ENCODE data around the gene ZBTB43. TPM values are rescaled to one million over a fixed set of nuclear protein-coding genes. Genes with fewer than 3 reads are reported as not detected.

The ZBTB43 gene
- total and polyA plus RNA-seq, 8 donors, result 13.6 to 28.3 (median 16.4) TPM

DNA sequence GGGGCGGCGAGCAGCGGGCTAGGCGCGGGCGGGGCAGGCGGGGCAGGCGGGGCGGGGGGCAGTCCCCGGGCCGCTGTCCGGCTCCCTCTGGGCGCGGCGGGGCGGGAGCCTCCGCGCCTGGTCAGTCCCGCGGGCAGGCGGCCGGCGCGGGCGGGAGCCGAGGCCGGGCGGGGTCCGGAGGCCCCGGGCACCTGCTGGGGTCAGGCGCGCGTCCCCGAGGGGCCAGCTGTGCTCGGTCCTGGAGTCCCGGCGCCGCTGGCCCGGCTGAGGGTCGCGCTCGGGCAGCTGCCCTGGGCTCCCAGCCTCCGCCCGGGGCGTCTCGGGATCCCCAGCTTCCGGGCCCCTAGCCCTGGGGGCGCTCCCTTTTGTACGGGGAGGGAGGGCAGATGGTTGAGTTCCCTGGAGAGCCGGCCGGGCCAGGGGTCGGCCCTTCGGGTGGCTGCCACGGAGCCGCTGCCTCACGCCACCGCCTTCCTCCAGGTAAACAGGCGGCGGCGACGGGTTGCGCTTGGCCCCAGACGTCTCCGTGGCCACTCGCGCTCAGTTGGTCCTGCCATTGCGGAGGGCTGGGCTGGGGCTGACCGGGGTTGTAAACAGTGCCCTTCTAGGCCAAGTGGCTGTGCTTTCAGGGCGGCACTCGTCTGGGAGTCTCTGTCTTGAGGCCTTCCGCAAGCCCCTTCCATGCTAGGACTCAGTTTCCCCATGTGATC, 56.1 kb downstream of the ZBTB43 start:
- Histone ChIP-seq H3K4me1 (peaks cover 25 to 44% of the 10 kb centered on the region in 2 donors), H3K27me3 (no peaks in the 10 kb centered on the region), H3K36me3 (peaks cover 0 to 21% of the 10 kb centered on the region in 2 donors), H3K27ac (peak overlapping the region; percentile 84 to 93), H3K9me3 (no peaks in the 10 kb centered on the region), H3K4me3 (peak overlapping the region; percentile 94)
- TF ChIP-seq, protein P1, sequence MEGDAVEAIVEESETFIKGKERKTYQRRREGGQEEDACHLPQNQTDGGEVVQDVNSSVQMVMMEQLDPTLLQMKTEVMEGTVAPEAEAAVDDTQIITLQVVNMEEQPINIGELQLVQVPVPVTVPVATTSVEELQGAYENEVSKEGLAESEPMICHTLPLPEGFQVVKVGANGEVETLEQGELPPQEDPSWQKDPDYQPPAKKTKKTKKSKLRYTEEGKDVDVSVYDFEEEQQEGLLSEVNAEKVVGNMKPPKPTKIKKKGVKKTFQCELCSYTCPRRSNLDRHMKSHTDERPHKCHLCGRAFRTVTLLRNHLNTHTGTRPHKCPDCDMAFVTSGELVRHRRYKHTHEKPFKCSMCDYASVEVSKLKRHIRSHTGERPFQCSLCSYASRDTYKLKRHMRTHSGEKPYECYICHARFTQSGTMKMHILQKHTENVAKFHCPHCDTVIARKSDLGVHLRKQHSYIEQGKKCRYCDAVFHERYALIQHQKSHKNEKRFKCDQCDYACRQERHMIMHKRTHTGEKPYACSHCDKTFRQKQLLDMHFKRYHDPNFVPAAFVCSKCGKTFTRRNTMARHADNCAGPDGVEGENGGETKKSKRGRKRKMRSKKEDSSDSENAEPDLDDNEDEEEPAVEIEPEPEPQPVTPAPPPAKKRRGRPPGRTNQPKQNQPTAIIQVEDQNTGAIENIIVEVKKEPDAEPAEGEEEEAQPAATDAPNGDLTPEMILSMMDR (IDR thresholded peaks at IDR 0.05), result no peak
- ATAC-seq (peak; percentile 58), DNase-seq (peak in 2 of 4 donors; percentile 56 to 87)
- intact Hi-C loops (cut with DNase I), result no loop called here

DNA sequence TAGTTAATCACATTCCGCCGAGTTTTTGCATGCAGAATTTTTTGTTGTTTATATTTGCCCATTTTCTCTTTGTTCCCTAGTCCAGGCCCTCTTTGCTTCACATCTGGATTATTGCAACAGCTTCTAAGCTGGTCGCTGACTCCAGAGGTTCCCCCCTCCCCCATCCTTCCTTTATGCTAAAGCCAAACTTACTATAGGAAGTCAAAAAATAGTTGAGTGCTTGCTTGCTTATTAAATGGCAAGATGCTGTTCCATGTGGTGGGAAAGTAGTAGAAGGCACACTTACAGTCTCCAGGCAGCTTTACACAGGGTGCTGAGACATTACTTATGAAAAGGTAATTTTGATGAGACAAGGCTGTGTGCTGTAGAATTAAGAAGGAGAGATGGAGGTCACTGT, 56.9 kb downstream of the ZBTB43 start:
- H3K4me1 ChIP-seq, result peaks cover 25 to 48% of the 10 kb centered on the region in 2 donors
- H3K9me3 ChIP-seq, result no peaks in the 10 kb centered on the region
- H3K4me3 ChIP-seq, result peak overlapping the region; percentile 94
- intact Hi-C loops (cut with DNase I), result no loop called here
- H3K27me3 ChIP-seq, result no peaks in the 10 kb centered on the region
- peak overlapping the region; percentile 84 to 93 for H3K27ac ChIP-seq
- peak; percentile 1 for ATAC-seq
- TF ChIP-seq, protein P1 (IDR thresholded peaks at IDR 0.05), result no peak
- H3K36me3 ChIP-seq, result peaks cover 0 to 26% of the 10 kb centered on the region in 2 donors
- DNase-seq, result peak in 2 of 4 donors; percentile 44 to 68

DNA sequence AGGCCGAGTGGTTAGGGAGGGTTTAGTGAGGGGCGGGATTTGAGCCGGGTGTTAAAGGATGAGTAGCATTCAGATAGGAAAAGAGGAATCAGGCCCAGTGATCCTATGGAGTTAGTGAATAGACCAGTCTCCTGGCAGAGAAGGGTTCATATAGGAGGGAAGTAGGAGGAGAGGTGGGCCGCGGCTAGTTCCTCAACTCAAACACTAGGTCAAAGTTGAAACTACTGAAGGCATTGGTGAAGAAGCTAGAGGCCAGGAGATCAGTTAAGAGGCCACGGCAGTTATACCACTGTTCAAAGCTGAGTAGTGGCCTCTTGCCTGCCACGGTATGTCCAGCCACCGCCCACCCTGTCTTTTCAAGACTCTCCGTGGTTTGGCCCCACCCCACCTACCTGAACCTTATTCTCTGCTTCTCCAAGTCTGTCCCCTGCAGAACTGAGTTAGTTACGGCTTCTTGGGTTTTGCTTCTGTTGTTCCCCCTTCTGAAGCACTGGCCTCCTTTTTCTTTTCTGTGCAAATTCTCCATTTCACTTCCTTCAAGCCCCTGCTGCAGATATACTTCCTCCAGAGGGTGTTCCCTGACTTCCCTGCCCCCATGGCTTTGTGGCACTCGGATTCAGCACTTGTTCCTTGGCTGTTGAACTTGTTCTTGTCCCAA, 57.4 kb downstream of the ZBTB43 start:
- Histone ChIP-seq H3K4me1 (peaks cover 25 to 48% of the 10 kb centered on the region in 2 donors), H3K4me3 (peak overlapping the region; percentile 94), H3K36me3 (peaks cover 0 to 26% of the 10 kb centered on the region in 2 donors), H3K9me3 (no peaks in the 10 kb centered on the region), H3K27me3 (no peaks in the 10 kb centered on the region), H3K27ac (peak overlapping the region; percentile 84 to 93)
- peak in 1 of 4 donors; percentile 65 for DNase-seq
- TF ChIP-seq, protein P1 (IDR thresholded peaks at IDR 0.05), result no peak
- peak; percentile 51 for ATAC-seq
- intact Hi-C loops (cut with DNase I), result no loop called here

DNA sequence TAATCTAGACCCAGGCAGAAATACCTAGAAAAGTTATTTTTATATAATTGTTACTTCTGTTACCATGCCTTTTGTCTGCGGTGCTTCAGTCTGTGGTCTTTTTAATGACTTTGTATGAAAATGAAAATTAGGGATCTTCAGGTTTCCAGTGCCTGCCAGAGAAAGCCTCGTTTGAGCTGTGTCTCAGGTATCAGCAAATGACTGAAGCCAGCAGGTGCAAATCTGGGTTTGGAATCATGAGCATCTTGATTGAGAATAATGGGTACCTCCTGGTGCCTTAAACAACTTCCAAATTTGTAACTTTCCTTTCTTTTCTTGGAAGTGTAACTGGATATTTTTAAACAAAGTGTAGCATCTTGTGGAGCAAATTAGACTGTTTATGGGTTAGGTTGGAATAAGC, 59.9 kb downstream of the ZBTB43 start:
- Histone ChIP-seq H3K4me3 (no peak overlapping the region), H3K36me3 (peaks cover 0 to 39% of the 10 kb centered on the region in 2 donors), H3K27me3 (no peaks in the 10 kb centered on the region), H3K4me1 (peaks cover 24 to 41% of the 10 kb centered on the region in 2 donors), H3K27ac (no peak overlapping the region), H3K9me3 (no peaks in the 10 kb centered on the region)
- TF ChIP-seq, protein P1 (IDR thresholded peaks at IDR 0.05), result no peak
- intact Hi-C loops (cut with DNase I), result no loop called here
- DNase-seq (no peak), ATAC-seq (no peak)

DNA sequence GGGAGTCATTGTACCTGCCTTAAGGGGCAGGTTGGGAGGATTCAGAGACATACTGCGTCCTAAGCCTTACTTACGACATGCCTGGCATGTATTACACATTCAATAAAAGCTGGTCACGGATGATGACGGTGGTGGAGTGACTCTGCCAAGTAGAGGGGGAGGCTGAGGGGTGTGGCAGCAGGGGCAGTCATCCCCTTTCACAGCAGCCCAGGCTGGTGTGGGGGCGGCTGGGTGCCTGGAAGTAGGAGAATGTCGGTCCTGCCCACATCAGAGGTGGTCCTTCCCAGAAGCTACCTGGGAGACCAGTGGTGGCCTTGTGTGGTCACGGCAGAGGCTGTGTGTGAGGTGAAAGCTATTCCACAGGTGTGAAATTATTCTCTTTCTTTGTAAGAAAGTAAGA, 64.5 kb downstream of the ZBTB43 start:
- Histone ChIP-seq H3K36me3 (peaks cover 0 to 32% of the 10 kb centered on the region in 2 donors), H3K9me3 (no peaks in the 10 kb centered on the region), H3K27ac (no peak overlapping the region), H3K27me3 (no peaks in the 10 kb centered on the region), H3K4me1 (peaks cover 5 to 13% of the 10 kb centered on the region in 2 donors), H3K4me3 (no peak overlapping the region)
- TF ChIP-seq, protein P1 (IDR thresholded peaks at IDR 0.05), result no peak
- no peak for DNase-seq
- intact Hi-C loops (cut with DNase I), result no loop called here
- no peak for ATAC-seq

Measured in left lung (tissue), 10 donors.